Measurements from ENCODE around the gene FKBP1A.
A peak's percentile ranks its signal among the peaks of the same experiment; 100 is the strongest.

The FKBP1A gene

GRCh38 chr20:1370548-1371110 lies 22.2 kb downstream of the FKBP1A start:
- DNase-seq (ENCODE audit: extremely low read depth, low read depth), result peak; percentile 32
- TF ChIP-seq CTCF (IDR thresholded peaks at IDR 0.05; ENCODE audit: low read depth, low read length), result no peak

GRCh38 chr20:1369970-1370369 lies 22.9 kb downstream of the FKBP1A start:
- no peak for TF ChIP-seq CTCF (IDR thresholded peaks at IDR 0.05; ENCODE audit: low read depth, low read length)

GRCh38 chr20:1368448-1369199 lies 24.2 kb downstream of the FKBP1A start:
- DNase-seq (ENCODE audit: extremely low read depth, low read depth), result no peak
- TF ChIP-seq CTCF (IDR thresholded peaks at IDR 0.05; ENCODE audit: low read depth, low read length), result no peak

More at GRCh38 chr20:1369970-1370369, 22.9 kb downstream of the FKBP1A start:
- DNase-seq (ENCODE audit: extremely low read depth, low read depth), result no peak

- DNase-seq (ENCODE audit: extremely low read depth, low read depth), result no peak
- no peak for TF ChIP-seq CTCF (IDR thresholded peaks at IDR 0.05; ENCODE audit: low read depth, low read length)
These were observed 25.4 kb downstream of the FKBP1A start for GRCh38 chr20:1367479-1367878.

- no peak for DNase-seq (ENCODE audit: extremely low read depth, low read depth)
- TF ChIP-seq CTCF (IDR thresholded peaks at IDR 0.05; ENCODE audit: low read depth, low read length), result no peak
These were observed 28.7 kb downstream of the FKBP1A start for GRCh38 chr20:1364106-1364505.

- DNase-seq (ENCODE audit: extremely low read depth, low read depth), result no peak
- no peak for TF ChIP-seq CTCF (IDR thresholded peaks at IDR 0.05; ENCODE audit: low read depth, low read length)
These were observed 29.3 kb downstream of the FKBP1A start for GRCh38 chr20:1363522-1363921.

GRCh38 chr20:1362484-1362883 lies 30.4 kb downstream of the FKBP1A start:
- no peak for DNase-seq (ENCODE audit: extremely low read depth, low read depth)
- no peak for TF ChIP-seq CTCF (IDR thresholded peaks at IDR 0.05; ENCODE audit: low read depth, low read length)

Measured in AG09319 (cell line).